GM21423 (cell line): Measurements from ENCODE around the gene OCSTAMP.

Experiments used
- ATAC-seq: cut with Tn5 transposase; IDR thresholded peaks from one replicate; pipeline ENCODE4 v1.9.1; 2021; ENCODE audit warnings: mild to moderate bottlenecking, moderate library complexity; ENCODE audit not compliant: unreplicated experiment

The OCSTAMP gene

GRCh38 chr20:46554828-46555227 is 4.4 kb upstream of the OCSTAMP start:
- no peak for ATAC-seq

- ATAC-seq: no peak
These were observed 3.5 kb upstream of the OCSTAMP start for GRCh38 chr20:46553926-46554325.

GRCh38 chr20:46552460-46553420 is 2.3 kb upstream of the OCSTAMP start:
- ATAC-seq: peak; percentile 52

- ATAC-seq: no peak
These were observed 1.3 kb upstream of the OCSTAMP start for GRCh38 chr20:46551522-46552381.

- no peak for ATAC-seq
These were observed 1.1 kb downstream of the OCSTAMP start for GRCh38 chr20:46549188-46549972.

- ATAC-seq: no peak
These were observed 1.8 kb downstream of the OCSTAMP start for GRCh38 chr20:46548688-46549087.

GRCh38 chr20:46547995-46548394 is 2.5 kb downstream of the OCSTAMP start:
- ATAC-seq: no peak

GRCh38 chr20:46546936-46547335 is 3.5 kb downstream of the OCSTAMP start:
- no peak for ATAC-seq

- ATAC-seq: no peak
These were observed 4.2 kb downstream of the OCSTAMP start for GRCh38 chr20:46546298-46546697.

- no peak for ATAC-seq
These were observed 4.7 kb downstream of the OCSTAMP start for GRCh38 chr20:46545827-46546138.

- ATAC-seq: no peak
These were observed 5.2 kb downstream of the OCSTAMP start for GRCh38 chr20:46545077-46545826.

- ATAC-seq: no peak
These were observed 5.9 kb downstream of the OCSTAMP start for GRCh38 chr20:46544576-46544975.

GRCh38 chr20:46543959-46544358 is 6.5 kb downstream of the OCSTAMP start:
- no peak for ATAC-seq

GRCh38 chr20:46543033-46543432 is 7.4 kb downstream of the OCSTAMP start:
- ATAC-seq: no peak

- no peak for ATAC-seq
These were observed 9.1 kb downstream of the OCSTAMP start for GRCh38 chr20:46541229-46541935.

- no peak for ATAC-seq
These were observed 11.3 kb downstream of the OCSTAMP start for GRCh38 chr20:46539113-46539512.

- ATAC-seq: no peak
These were observed 19.8 kb downstream of the OCSTAMP start for GRCh38 chr20:46530640-46531039.

- no peak for ATAC-seq
These were observed 26.6 kb downstream of the OCSTAMP start for GRCh38 chr20:46523696-46524328.

GRCh38 chr20:46523108-46523507 is 27.3 kb downstream of the OCSTAMP start:
- ATAC-seq: no peak
